HG03196 (cell line): ENCODE measurements around the gene UBE2L5.
A peak's percentile ranks its signal among the peaks of the same experiment; 100 is the strongest.

ENCODE experiments used
- ATAC-seq: cut with Tn5 transposase; IDR thresholded peaks from one replicate; pipeline ENCODE4 v1.9.1; 2021; ENCODE audit not compliant: unreplicated experiment

The UBE2L5 gene

DNA sequence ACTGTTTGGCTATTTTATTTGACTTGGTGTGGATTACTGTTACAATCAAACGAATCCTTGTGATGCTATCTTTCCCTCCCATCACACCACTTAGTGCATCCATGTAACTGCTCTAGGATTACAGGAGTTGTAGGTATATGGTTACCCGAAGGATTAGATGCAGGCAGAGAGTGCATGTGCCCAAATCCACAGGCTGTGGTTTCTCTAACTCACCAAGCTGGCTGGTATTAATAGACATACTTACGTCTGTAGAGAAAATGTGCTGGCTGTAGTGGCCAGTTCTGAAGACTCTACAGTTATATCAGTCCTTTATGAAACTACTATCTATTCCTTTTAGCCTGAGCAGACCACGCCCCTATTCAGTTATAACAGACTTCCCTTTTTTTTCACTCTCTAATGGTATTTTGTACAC, 44.6 kb downstream of the UBE2L5 start:
- ATAC-seq: no peak

DNA sequence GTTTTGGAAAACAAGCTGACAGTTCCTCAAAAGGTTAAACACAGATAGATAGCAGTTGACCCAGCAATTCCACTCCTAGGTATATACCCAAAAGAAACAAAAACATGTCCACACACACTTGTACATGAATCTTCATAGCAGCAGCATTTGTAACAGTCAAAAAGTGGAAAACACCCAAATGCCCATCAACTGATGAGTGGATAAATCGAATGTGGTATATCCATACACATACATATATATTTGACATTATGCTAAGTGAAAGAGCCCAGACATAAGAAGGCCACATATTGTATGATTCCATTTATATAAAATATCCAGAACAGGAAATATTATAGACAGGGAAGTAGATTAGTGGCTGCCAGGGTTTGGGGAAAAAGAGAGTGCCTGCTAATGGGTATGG, 51.4 kb downstream of the UBE2L5 start:
- no peak for ATAC-seq

DNA sequence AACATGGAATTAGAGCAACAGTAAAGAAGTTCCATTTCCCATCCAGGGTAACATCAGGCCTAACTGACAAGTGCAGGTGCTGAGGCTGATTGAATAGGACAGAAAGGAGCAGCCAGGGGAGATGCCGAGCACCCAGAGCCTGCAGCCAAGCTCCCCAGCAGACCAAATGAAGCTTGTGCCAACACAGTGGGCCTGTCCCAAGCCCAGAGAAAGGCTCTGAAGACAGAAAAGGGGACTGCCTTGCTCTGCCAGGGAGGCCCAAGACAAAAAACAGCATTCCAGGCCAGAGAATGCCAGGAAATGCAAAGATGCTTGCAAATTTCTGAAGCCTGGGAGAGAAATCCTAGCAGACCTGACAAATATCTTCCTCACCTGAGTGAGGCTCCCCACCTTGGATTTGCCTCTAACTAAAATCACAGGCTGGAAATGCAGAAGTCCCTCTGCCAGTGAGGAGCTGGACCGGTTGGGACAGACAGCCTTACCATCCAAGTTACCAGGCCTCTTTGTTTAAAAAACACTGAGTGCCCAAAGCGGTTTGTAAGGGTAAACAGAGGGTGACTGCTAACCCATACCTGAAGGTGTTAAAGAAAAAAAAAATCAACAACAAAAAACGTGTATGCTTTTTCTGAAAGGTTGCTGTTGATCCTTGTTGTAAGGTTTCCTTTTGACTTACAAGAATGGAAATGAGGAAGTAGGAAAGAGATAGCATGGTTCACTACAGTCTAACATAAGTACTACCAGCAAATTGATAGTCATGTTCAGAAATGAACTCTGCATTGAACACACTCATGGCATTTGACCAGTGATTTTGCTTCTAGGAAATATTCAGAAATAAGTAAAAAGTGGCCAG, 55.3 kb downstream of the UBE2L5 start:
- ATAC-seq: peak; percentile 81
